WTC11 (cell line): ENCODE results near the gene TIGD3. TPM values are rescaled to one million over a fixed set of nuclear protein-coding genes. Genes with fewer than 3 reads are reported as not detected.

Experiments used
- ATAC-seq: fragments of 200-7000 bp; cut with Tn5 transposase; 2 replicates; pipeline ENCODE4 v1.10.0; 2021; ENCODE audit warnings: mild to moderate bottlenecking, moderate library complexity
- CTCF ChIA-PET: fragments of 300-600 bp; sonication (Branson Sonifier 250); formaldehyde crosslinking; loops from one replicate; lab custom pipeline; 2021; ENCODE audit warnings: antibody characterized with exemption; lab: Charles Lee
- POLR2A ChIA-PET: fragments of 350-600 bp; sonication (Branson Sonifier 250); formaldehyde crosslinking; loops from one replicate; lab custom pipeline; 2021; ENCODE audit warnings: antibody characterized with exemption; lab: Charles Lee
- DNase-seq: peaks from one replicate; pipeline ENCODE4 v3.0.0; 2021; ENCODE audit warnings: low spot score
- H3K27ac Mint-ChIP-seq: 2 replicates; pipeline ENCODE4 v1.8.0; 2021; ENCODE audit warnings: mixed read lengths
- H3K27me3 Mint-ChIP-seq: 2 replicates; pipeline ENCODE4 v1.8.0; 2021; ENCODE audit warnings: low read depth, mild to moderate bottlenecking, moderate library complexity, mixed read lengths
- H3K36me3 Mint-ChIP-seq: 2 replicates; pipeline ENCODE4 v1.8.0; 2021; ENCODE audit warnings: mixed read lengths
- H3K4me1 Mint-ChIP-seq: 2 replicates; pipeline ENCODE4 v1.8.0; 2022; ENCODE audit warnings: mixed read lengths
- H3K4me3 Mint-ChIP-seq: 2 replicates; pipeline ENCODE4 v1.8.0; 2021; ENCODE audit warnings: mild to moderate bottlenecking, moderate library complexity, mixed read lengths
- H3K9me3 Mint-ChIP-seq: 2 replicates; pipeline ENCODE4 v1.8.0; 2021; ENCODE audit warnings: mixed read lengths
- AFF4 ChIP-seq: sonication (generic); formaldehyde crosslinking; IDR thresholded peaks from 2 replicates; pipeline ENCODE4 v1.8.1; 2023; ENCODE audit warnings: mild to moderate bottlenecking, missing genetic modification reagents, borderline replicate concordance
- CREB1 ChIP-seq: sonication (generic); formaldehyde crosslinking; IDR thresholded peaks from 2 replicates; pipeline ENCODE4 v1.8.0; 2023; ENCODE audit warnings: mild to moderate bottlenecking, missing genetic modification reagents
- ELF4 ChIP-seq: sonication (generic); formaldehyde crosslinking; IDR thresholded peaks from 2 replicates; pipeline ENCODE4 v1.8.1; 2022; ENCODE audit warnings: low read depth, mild to moderate bottlenecking, moderate library complexity, missing genetic modification reagents
- EMX1 ChIP-seq: fragments of 250-450 bp; sonication (Bioruptor Pico); IDR thresholded peaks from 2 replicates; pipeline ENCODE4 v1.8.0; 2021; ENCODE audit warnings: mild to moderate bottlenecking
- JAZF1 ChIP-seq: fragments of 250-450 bp; sonication (Bioruptor Pico); IDR thresholded peaks from 2 replicates; pipeline ENCODE4 v1.9.0; 2021; ENCODE audit warnings: moderate library complexity, mild to moderate bottlenecking, inconsistent platforms
- MXD4 ChIP-seq: fragments of 250-450 bp; sonication (Bioruptor Pico); IDR thresholded peaks from 2 replicates; pipeline ENCODE4 v1.8.0; 2021; ENCODE audit warnings: mild to moderate bottlenecking, moderate library complexity, borderline replicate concordance
- RELA ChIP-seq: sonication (generic); formaldehyde crosslinking; IDR thresholded peaks from 2 replicates; pipeline ENCODE4 v1.8.1; 2022; ENCODE audit warnings: missing genetic modification reagents, mild to moderate bottlenecking, borderline replicate concordance
- SMAD4 ChIP-seq: sonication (generic); formaldehyde crosslinking; IDR thresholded peaks from 2 replicates; pipeline ENCODE4 v1.8.0; 2022; ENCODE audit warnings: mild to moderate bottlenecking, missing genetic modification reagents
- SOX15 ChIP-seq: fragments of 250-450 bp; sonication (Bioruptor Pico); IDR thresholded peaks from 2 replicates; pipeline ENCODE4 v1.9.0; 2021; ENCODE audit warnings: mild to moderate bottlenecking
- SP1 ChIP-seq: sonication (generic); formaldehyde crosslinking; conservative IDR thresholded peaks from 2 replicates; pipeline ENCODE4 v1.8.1; 2022; ENCODE audit warnings: missing genetic modification reagents
- TEAD1 ChIP-seq: sonication (generic); formaldehyde crosslinking; IDR thresholded peaks from 2 replicates; pipeline ENCODE4 v1.8.0; 2022; ENCODE audit warnings: mild to moderate bottlenecking, missing genetic modification reagents
- ZBTB43 ChIP-seq: sonication (generic); formaldehyde crosslinking; IDR thresholded peaks from 2 replicates; pipeline ENCODE4 v1.8.1; 2023; ENCODE audit warnings: mild to moderate bottlenecking, missing genetic modification reagents
- ZNF121 ChIP-seq: sonication (generic); formaldehyde crosslinking; IDR thresholded peaks from 2 replicates; pipeline ENCODE4 v1.8.0; 2023; ENCODE audit warnings: missing genetic modification reagents
- ZNF263 ChIP-seq: sonication (generic); formaldehyde crosslinking; IDR thresholded peaks from 2 replicates; pipeline ENCODE4 v1.8.1; 2022; ENCODE audit warnings: low read depth, mild to moderate bottlenecking, moderate library complexity, missing genetic modification reagents
- ZNF671 ChIP-seq: fragments of 250-450 bp; sonication (Bioruptor Pico); IDR thresholded peaks from 2 replicates; pipeline ENCODE4 v1.8.0; 2021; ENCODE audit warnings: mild to moderate bottlenecking
- total RNA-seq: library from RNA; stranded (reverse); gene quantifications from 3 replicates; pipeline ENCODE4 v1.2.3, GENCODE V29; 2021
- TF ChIP-seq, protein P1 (sequence below): fragments of 250-450 bp; sonication (Bioruptor Pico); IDR thresholded peaks from 2 replicates; pipeline ENCODE4 v2.1.2; 2022; ENCODE audit warnings: mild to moderate bottlenecking, moderate library complexity
- TF ChIP-seq, protein P2 (sequence below): sonication (generic); formaldehyde crosslinking; IDR thresholded peaks from 2 replicates; pipeline ENCODE4 v1.8.1; 2023; ENCODE audit warnings: mild to moderate bottlenecking, missing genetic modification reagents, moderate library complexity
- TF ChIP-seq, protein P3 (sequence below): sonication (generic); formaldehyde crosslinking; IDR thresholded peaks from 2 replicates; pipeline ENCODE4 v1.8.0; 2022; ENCODE audit warnings: mild to moderate bottlenecking, missing genetic modification reagents
- TF ChIP-seq, protein P4 (sequence below): sonication (generic); formaldehyde crosslinking; IDR thresholded peaks from 2 replicates; pipeline ENCODE4 v1.8.1; 2022; ENCODE audit warnings: missing genetic modification reagents, borderline replicate concordance

Gene TIGD3
- total RNA-seq, 1 experiment from 2014 or later: 1.9 TPM

DNA sequence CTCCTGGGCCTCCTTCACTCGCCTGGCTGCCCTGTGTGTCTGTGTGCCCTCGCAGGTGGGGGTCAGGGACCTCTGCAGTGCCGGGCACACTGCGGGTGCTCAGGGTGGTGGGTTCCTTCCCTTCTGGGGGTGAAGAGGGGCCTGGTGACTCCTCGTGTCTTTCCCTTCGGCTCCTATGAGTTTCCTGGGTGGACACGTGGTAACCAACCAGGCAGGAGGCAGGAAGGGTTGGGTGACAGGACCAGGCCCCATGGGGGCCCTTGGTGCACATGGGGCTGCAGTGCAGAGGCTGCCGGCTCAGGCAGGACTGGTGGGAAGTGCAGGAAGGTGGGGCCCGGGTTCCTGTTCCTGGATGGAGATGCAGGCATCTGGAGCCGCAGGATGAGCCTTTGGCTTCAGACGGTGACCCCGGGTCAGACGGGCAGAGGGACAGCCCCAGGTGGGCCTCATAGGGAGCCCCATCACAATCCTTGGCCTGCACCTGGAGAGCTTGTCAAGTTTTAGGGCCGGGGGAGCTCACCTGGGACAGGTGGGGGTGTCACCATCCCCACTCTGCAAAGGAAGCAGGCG lies 41.5 kb downstream of the TIGD3 start:
- CTCF ChIA-PET: no interaction called here

More for the DNA sequence above, 41.5 kb downstream of the TIGD3 start:
- POLR2A ChIA-PET: no interaction called here
- ATAC-seq (no peak), DNase-seq (no peak)
- Mint-ChIP-seq H3K9me3 (no peaks in the 10 kb centered on the region), H3K36me3 (peaks cover 8% of the 10 kb centered on the region), H3K27ac (no peak overlapping the region), H3K27me3 (no peaks in the 10 kb centered on the region), H3K4me3 (no peak overlapping the region), H3K4me1 (peaks cover 5% of the 10 kb centered on the region)
- no peak for TF ChIP-seq RELA
- no peak for TF ChIP-seq SMAD4 (CRISPR knock-in tag)
- TF ChIP-seq, protein P1, sequence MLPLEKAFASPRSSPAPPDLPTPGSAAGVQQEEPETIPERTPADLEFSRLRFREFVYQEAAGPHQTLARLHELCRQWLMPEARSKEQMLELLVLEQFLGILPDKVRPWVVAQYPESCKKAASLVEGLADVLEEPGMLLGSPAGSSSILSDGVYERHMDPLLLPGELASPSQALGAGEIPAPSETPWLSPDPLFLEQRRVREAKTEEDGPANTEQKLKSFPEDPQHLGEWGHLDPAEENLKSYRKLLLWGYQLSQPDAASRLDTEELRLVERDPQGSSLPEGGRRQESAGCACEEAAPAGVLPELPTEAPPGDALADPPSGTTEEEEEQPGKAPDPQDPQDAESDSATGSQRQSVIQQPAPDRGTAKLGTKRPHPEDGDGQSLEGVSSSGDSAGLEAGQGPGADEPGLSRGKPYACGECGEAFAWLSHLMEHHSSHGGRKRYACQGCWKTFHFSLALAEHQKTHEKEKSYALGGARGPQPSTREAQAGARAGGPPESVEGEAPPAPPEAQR (CRISPR knock-in tag): no peak
- TF ChIP-seq JAZF1 (CRISPR knock-in tag): no peak
- no peak for TF ChIP-seq ZNF671 (CRISPR knock-in tag)
- no peak for TF ChIP-seq ZNF263 (CRISPR knock-in tag)
- no peak for TF ChIP-seq ZNF121 (CRISPR knock-in tag)
- no peak for TF ChIP-seq MXD4 (CRISPR knock-in tag)
- TF ChIP-seq, protein P2, sequence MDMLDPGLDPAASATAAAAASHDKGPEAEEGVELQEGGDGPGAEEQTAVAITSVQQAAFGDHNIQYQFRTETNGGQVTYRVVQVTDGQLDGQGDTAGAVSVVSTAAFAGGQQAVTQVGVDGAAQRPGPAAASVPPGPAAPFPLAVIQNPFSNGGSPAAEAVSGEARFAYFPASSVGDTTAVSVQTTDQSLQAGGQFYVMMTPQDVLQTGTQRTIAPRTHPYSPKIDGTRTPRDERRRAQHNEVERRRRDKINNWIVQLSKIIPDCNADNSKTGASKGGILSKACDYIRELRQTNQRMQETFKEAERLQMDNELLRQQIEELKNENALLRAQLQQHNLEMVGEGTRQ (CRISPR knock-in tag): no peak
- TF ChIP-seq ELF4 (CRISPR knock-in tag): no peak
- no peak for TF ChIP-seq AFF4 (CRISPR knock-in tag)
- TF ChIP-seq SOX15: no peak
- TF ChIP-seq, protein P3, sequence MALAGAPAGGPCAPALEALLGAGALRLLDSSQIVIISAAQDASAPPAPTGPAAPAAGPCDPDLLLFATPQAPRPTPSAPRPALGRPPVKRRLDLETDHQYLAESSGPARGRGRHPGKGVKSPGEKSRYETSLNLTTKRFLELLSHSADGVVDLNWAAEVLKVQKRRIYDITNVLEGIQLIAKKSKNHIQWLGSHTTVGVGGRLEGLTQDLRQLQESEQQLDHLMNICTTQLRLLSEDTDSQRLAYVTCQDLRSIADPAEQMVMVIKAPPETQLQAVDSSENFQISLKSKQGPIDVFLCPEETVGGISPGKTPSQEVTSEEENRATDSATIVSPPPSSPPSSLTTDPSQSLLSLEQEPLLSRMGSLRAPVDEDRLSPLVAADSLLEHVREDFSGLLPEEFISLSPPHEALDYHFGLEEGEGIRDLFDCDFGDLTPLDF: no peak
- no peak for TF ChIP-seq SP1
- TF ChIP-seq ZBTB43 (CRISPR knock-in tag): no peak
- TF ChIP-seq TEAD1: no peak
- TF ChIP-seq EMX1 (CRISPR knock-in tag): no peak
- TF ChIP-seq, protein P4, sequence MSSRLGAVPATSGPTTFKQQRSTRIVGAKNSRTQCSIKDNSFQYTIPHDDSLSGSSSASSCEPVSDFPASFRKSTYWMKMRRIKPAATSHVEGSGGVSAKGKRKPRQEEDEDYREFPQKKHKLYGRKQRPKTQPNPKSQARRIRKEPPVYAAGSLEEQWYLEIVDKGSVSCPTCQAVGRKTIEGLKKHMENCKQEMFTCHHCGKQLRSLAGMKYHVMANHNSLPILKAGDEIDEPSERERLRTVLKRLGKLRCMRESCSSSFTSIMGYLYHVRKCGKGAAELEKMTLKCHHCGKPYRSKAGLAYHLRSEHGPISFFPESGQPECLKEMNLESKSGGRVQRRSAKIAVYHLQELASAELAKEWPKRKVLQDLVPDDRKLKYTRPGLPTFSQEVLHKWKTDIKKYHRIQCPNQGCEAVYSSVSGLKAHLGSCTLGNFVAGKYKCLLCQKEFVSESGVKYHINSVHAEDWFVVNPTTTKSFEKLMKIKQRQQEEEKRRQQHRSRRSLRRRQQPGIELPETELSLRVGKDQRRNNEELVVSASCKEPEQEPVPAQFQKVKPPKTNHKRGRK (CRISPR knock-in tag): no peak
- no peak for TF ChIP-seq CREB1 (CRISPR knock-in tag)
